ENCODE results near the gene SQSTM1.

SQSTM1 gene

GRCh38 chr5:179812997-179813607, 7.6 kb upstream of the SQSTM1 start:
- H3K9me3 ChIP-seq (ENCODE audit: control insufficient read depth, low read length) = no peaks in the 10 kb centered on the region
- no peak overlapping the region for H3K9ac ChIP-seq (ENCODE audit: low read length)
- H3K4me3 ChIP-seq (ENCODE audit: low read length) = no peak overlapping the region
- no peak for DNase-seq (ENCODE audit: low read depth)
- H3K4me1 ChIP-seq (ENCODE audit: control insufficient read depth, insufficient read depth, low read length) = peaks cover 6% of the 10 kb centered on the region
- H3K27me3 ChIP-seq (replicated peaks; ENCODE audit: control insufficient read depth, insufficient read depth, low read length) = no peaks in the 10 kb centered on the region
- no peaks in the 10 kb centered on the region for H3K36me3 ChIP-seq (ENCODE audit: control insufficient read depth, insufficient read depth, low read length, severe bottlenecking)

- peaks cover 13% of the 10 kb centered on the region for H3K4me1 ChIP-seq (ENCODE audit: control insufficient read depth, insufficient read depth, low read length)
- H3K36me3 ChIP-seq (ENCODE audit: control insufficient read depth, insufficient read depth, low read length, severe bottlenecking) = no peaks in the 10 kb centered on the region
- DNase-seq (ENCODE audit: low read depth) = no peak
- no peak overlapping the region for H3K4me3 ChIP-seq (ENCODE audit: low read length)
- no peaks in the 10 kb centered on the region for H3K27me3 ChIP-seq (replicated peaks; ENCODE audit: control insufficient read depth, insufficient read depth, low read length)
- H3K9ac ChIP-seq (ENCODE audit: low read length) = no peak overlapping the region
- no peaks in the 10 kb centered on the region for H3K9me3 ChIP-seq (ENCODE audit: control insufficient read depth, low read length)
These were observed 6.6 kb upstream of the SQSTM1 start for GRCh38 chr5:179814090-179814489.

- Histone ChIP-seq H3K9ac (ENCODE audit: low read length) (no peak overlapping the region), H3K4me1 (ENCODE audit: control insufficient read depth, insufficient read depth, low read length) (peaks cover 26% of the 10 kb centered on the region), H3K27me3 (replicated peaks; ENCODE audit: control insufficient read depth, insufficient read depth, low read length) (no peaks in the 10 kb centered on the region), H3K36me3 (ENCODE audit: control insufficient read depth, insufficient read depth, low read length, severe bottlenecking) (no peaks in the 10 kb centered on the region), H3K4me3 (ENCODE audit: low read length) (no peak overlapping the region), H3K9me3 (ENCODE audit: control insufficient read depth, low read length) (no peaks in the 10 kb centered on the region)
- no peak for DNase-seq (ENCODE audit: low read depth)
These were observed 5.0 kb upstream of the SQSTM1 start for GRCh38 chr5:179815491-179816249.

- Histone ChIP-seq H3K9ac (ENCODE audit: low read length) (peak overlapping the region; percentile 56), H3K9me3 (ENCODE audit: control insufficient read depth, low read length) (no peaks in the 10 kb centered on the region), H3K27me3 (replicated peaks; ENCODE audit: control insufficient read depth, insufficient read depth, low read length) (no peaks in the 10 kb centered on the region), H3K4me1 (ENCODE audit: control insufficient read depth, insufficient read depth, low read length) (peaks cover 26% of the 10 kb centered on the region), H3K36me3 (ENCODE audit: control insufficient read depth, insufficient read depth, low read length, severe bottlenecking) (no peaks in the 10 kb centered on the region), H3K4me3 (ENCODE audit: low read length) (peak overlapping the region; percentile 56)
- DNase-seq (ENCODE audit: low read depth) = no peak
These were observed 4.3 kb upstream of the SQSTM1 start for GRCh38 chr5:179816401-179816795.

GRCh38 chr5:179816796-179817469, 3.8 kb upstream of the SQSTM1 start:
- Histone ChIP-seq H3K9me3 (ENCODE audit: control insufficient read depth, low read length) (no peaks in the 10 kb centered on the region), H3K36me3 (ENCODE audit: control insufficient read depth, insufficient read depth, low read length, severe bottlenecking) (peaks cover under 1% of the 10 kb centered on the region), H3K4me1 (ENCODE audit: control insufficient read depth, insufficient read depth, low read length) (peaks cover 26% of the 10 kb centered on the region), H3K4me3 (ENCODE audit: low read length) (peak overlapping the region; percentile 56), H3K27me3 (replicated peaks; ENCODE audit: control insufficient read depth, insufficient read depth, low read length) (no peaks in the 10 kb centered on the region), H3K9ac (ENCODE audit: low read length) (peak overlapping the region; percentile 56)
- no peak for DNase-seq (ENCODE audit: low read depth)

GRCh38 chr5:179817470-179817840, 3.2 kb upstream of the SQSTM1 start:
- Histone ChIP-seq H3K36me3 (ENCODE audit: control insufficient read depth, insufficient read depth, low read length, severe bottlenecking) (peaks cover 6% of the 10 kb centered on the region), H3K27me3 (replicated peaks; ENCODE audit: control insufficient read depth, insufficient read depth, low read length) (no peaks in the 10 kb centered on the region), H3K9ac (ENCODE audit: low read length) (peak overlapping the region; percentile 56), H3K4me1 (ENCODE audit: control insufficient read depth, insufficient read depth, low read length) (peaks cover 30% of the 10 kb centered on the region), H3K9me3 (ENCODE audit: control insufficient read depth, low read length) (no peaks in the 10 kb centered on the region), H3K4me3 (ENCODE audit: low read length) (peak overlapping the region; percentile 56)
- no peak for DNase-seq (ENCODE audit: low read depth)

- Histone ChIP-seq H3K9me3 (ENCODE audit: control insufficient read depth, low read length) (no peaks in the 10 kb centered on the region), H3K27me3 (replicated peaks; ENCODE audit: control insufficient read depth, insufficient read depth, low read length) (no peaks in the 10 kb centered on the region), H3K36me3 (ENCODE audit: control insufficient read depth, insufficient read depth, low read length, severe bottlenecking) (peaks cover 13% of the 10 kb centered on the region), H3K4me1 (ENCODE audit: control insufficient read depth, insufficient read depth, low read length) (peaks cover 37% of the 10 kb centered on the region), H3K9ac (ENCODE audit: low read length) (peak overlapping the region; percentile 99), H3K4me3 (ENCODE audit: low read length) (peak overlapping the region; percentile 87)
- peak; percentile 30 for DNase-seq (ENCODE audit: low read depth)
These were observed 2.6 kb upstream of the SQSTM1 start for GRCh38 chr5:179817890-179818745.

- DNase-seq (ENCODE audit: low read depth) = peak; percentile 97
These were observed 1.9 kb upstream of the SQSTM1 start for GRCh38 chr5:179818746-179819295.

GRCh38 chr5:179819296-179820126, 1.2 kb upstream of the SQSTM1 start:
- no peaks in the 10 kb centered on the region for H3K27me3 ChIP-seq (replicated peaks; ENCODE audit: control insufficient read depth, insufficient read depth, low read length)
- no peaks in the 10 kb centered on the region for H3K9me3 ChIP-seq (ENCODE audit: control insufficient read depth, low read length)
- peaks cover 50% of the 10 kb centered on the region for H3K4me1 ChIP-seq (ENCODE audit: control insufficient read depth, insufficient read depth, low read length)
- peak overlapping the region; percentile 99 for H3K9ac ChIP-seq (ENCODE audit: low read length)
- peak overlapping the region; percentile 87 for H3K4me3 ChIP-seq (ENCODE audit: low read length)
- DNase-seq (ENCODE audit: low read depth) = peak; percentile 74
- H3K36me3 ChIP-seq (ENCODE audit: control insufficient read depth, insufficient read depth, low read length, severe bottlenecking) = peaks cover 27% of the 10 kb centered on the region

More at GRCh38 chr5:179818746-179819295, 1.9 kb upstream of the SQSTM1 start:
- peak overlapping the region; percentile 99 for H3K9ac ChIP-seq (ENCODE audit: low read length)
- H3K9me3 ChIP-seq (ENCODE audit: control insufficient read depth, low read length) = no peaks in the 10 kb centered on the region
- H3K27me3 ChIP-seq (replicated peaks; ENCODE audit: control insufficient read depth, insufficient read depth, low read length) = no peaks in the 10 kb centered on the region
- H3K36me3 ChIP-seq (ENCODE audit: control insufficient read depth, insufficient read depth, low read length, severe bottlenecking) = peaks cover 20% of the 10 kb centered on the region
- H3K4me1 ChIP-seq (ENCODE audit: control insufficient read depth, insufficient read depth, low read length) = peaks cover 43% of the 10 kb centered on the region
- peak overlapping the region; percentile 87 for H3K4me3 ChIP-seq (ENCODE audit: low read length)

GRCh38 chr5:179820127-179820482, 600 bp upstream of the SQSTM1 start:
- H3K4me3 ChIP-seq (ENCODE audit: low read length) = peak overlapping the region; percentile 87

More at GRCh38 chr5:179820127-179820482, 600 bp upstream of the SQSTM1 start:
- Histone ChIP-seq H3K4me1 (ENCODE audit: control insufficient read depth, insufficient read depth, low read length) (peaks cover 55% of the 10 kb centered on the region), H3K9ac (ENCODE audit: low read length) (peak overlapping the region; percentile 99), H3K9me3 (ENCODE audit: control insufficient read depth, low read length) (no peaks in the 10 kb centered on the region), H3K36me3 (ENCODE audit: control insufficient read depth, insufficient read depth, low read length, severe bottlenecking) (peaks cover 33% of the 10 kb centered on the region), H3K27me3 (replicated peaks; ENCODE audit: control insufficient read depth, insufficient read depth, low read length) (no peaks in the 10 kb centered on the region)
- DNase-seq (ENCODE audit: low read depth) = no peak

Data from adipocyte (in vitro differentiated cells).